ENCODE data around the gene STPG4.

Gene STPG4

DNA sequence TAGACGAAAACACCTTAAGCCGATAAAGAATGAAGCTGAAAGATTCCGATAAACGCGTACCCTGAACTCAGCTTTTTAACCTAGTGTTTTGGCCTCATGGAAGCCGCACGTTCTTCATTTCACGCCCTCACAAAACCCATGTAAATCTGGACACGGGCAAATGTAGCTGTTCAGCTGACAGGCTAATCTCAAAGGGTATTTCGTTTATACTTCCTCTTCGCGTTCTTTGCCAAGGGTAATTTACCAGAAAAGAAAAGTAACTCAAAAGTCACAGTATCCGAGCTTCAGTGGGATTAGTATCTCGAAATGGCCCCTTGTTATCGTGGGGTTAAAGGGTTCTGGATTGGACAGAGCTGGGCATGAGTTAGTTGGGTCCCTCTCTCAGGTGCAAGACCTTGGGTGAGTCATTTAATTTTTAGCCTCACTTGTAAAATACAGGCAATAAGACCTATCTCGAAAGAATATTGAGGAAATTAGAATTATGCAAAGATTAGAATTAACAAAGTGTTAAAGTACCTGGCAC lies 22.0 kb upstream of the STPG4 start:
- ChIA-PET POLR2A (interaction anchor here (0.6 to 0.8 kb wide), 3 partner anchors 8 to 131 kb away, joined by 3 to 6 read pairs (median 4); no protein-coding TSS in a partner anchor), CTCF (no interaction called here)
- no peak for DNase-seq (ENCODE audit: low read depth, low spot score)
- TF ChIP-seq, protein P1, sequence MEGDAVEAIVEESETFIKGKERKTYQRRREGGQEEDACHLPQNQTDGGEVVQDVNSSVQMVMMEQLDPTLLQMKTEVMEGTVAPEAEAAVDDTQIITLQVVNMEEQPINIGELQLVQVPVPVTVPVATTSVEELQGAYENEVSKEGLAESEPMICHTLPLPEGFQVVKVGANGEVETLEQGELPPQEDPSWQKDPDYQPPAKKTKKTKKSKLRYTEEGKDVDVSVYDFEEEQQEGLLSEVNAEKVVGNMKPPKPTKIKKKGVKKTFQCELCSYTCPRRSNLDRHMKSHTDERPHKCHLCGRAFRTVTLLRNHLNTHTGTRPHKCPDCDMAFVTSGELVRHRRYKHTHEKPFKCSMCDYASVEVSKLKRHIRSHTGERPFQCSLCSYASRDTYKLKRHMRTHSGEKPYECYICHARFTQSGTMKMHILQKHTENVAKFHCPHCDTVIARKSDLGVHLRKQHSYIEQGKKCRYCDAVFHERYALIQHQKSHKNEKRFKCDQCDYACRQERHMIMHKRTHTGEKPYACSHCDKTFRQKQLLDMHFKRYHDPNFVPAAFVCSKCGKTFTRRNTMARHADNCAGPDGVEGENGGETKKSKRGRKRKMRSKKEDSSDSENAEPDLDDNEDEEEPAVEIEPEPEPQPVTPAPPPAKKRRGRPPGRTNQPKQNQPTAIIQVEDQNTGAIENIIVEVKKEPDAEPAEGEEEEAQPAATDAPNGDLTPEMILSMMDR (IDR thresholded peaks at IDR 0.05; ENCODE audit: insufficient read depth, low read length, missing control alignments) = no peak
- H3K4me3 ChIP-seq (ENCODE audit: low read depth, low read length) = peak overlapping the region; percentile 95

- TF ChIP-seq, protein P1 (IDR thresholded peaks at IDR 0.05; ENCODE audit: insufficient read depth, low read length, missing control alignments) = no peak
- ChIA-PET CTCF (interaction anchor here (0.6 to 4.3 kb wide), 4 partner anchors 100 to 159 kb away, joined by 3 to 34 read pairs (median 3); no protein-coding TSS in a partner anchor), POLR2A (interaction anchor here (1.9 to 2.0 kb wide), 2 partner anchors 11 to 25 kb away, joined by 6 to 9 read pairs; no protein-coding TSS in a partner anchor)
- no peak for DNase-seq (ENCODE audit: low read depth, low spot score)
- peak overlapping the region; percentile 95 for H3K4me3 ChIP-seq (ENCODE audit: low read depth, low read length)
Observed at GRCh38 chr2:47174733-47175361, 19.7 kb upstream of the STPG4 start.

DNA sequence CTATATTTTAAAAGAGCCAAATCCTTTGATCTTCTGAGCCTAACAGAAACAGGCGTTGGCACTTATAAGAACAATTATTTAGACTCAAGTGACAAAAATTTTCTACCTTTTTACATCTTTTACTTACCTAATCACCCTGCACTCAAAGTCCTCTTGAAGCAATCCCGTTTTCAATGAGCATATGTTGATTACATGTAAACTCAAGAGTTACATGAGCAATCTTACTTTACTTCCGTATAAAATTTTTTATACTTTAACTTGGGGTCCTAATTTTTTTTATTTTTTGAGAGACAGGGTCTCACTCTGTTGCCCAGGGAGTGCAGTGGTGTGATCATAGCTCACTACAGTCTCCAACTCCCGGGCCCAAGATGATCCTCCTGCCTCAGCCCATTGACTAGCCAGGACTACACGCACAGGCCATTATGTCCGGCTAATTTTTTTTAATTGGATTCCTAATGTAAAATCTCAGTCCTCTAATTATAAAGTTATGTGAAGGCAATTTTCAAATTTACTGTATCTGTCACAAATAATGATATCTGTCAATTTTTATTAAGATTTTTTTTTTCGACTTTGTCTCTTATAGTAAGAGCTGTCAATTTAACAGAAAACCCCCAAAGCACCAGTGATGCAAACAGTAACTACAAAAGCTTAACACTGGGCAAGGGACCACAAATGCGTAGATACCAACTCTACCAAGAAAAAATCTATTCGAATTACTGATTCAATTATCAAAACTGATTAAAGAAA lies 19.1 kb upstream of the STPG4 start:
- ChIA-PET POLR2A (interaction anchor here (0.6 to 2.0 kb wide), 4 partner anchors 10 to 132 kb away, joined by 3 to 9 read pairs (median 5); no protein-coding TSS in a partner anchor), CTCF (interaction anchor here (0.6 to 4.3 kb wide), 5 partner anchors 100 to 158 kb away, joined by 3 to 34 read pairs (median 3); no protein-coding TSS in a partner anchor)
- H3K4me3 ChIP-seq (ENCODE audit: low read depth, low read length) = peak overlapping the region; percentile 95
- no peak for DNase-seq (ENCODE audit: low read depth, low spot score)
- TF ChIP-seq, protein P1 (IDR thresholded peaks at IDR 0.05; ENCODE audit: insufficient read depth, low read length, missing control alignments) = no peak

DNA sequence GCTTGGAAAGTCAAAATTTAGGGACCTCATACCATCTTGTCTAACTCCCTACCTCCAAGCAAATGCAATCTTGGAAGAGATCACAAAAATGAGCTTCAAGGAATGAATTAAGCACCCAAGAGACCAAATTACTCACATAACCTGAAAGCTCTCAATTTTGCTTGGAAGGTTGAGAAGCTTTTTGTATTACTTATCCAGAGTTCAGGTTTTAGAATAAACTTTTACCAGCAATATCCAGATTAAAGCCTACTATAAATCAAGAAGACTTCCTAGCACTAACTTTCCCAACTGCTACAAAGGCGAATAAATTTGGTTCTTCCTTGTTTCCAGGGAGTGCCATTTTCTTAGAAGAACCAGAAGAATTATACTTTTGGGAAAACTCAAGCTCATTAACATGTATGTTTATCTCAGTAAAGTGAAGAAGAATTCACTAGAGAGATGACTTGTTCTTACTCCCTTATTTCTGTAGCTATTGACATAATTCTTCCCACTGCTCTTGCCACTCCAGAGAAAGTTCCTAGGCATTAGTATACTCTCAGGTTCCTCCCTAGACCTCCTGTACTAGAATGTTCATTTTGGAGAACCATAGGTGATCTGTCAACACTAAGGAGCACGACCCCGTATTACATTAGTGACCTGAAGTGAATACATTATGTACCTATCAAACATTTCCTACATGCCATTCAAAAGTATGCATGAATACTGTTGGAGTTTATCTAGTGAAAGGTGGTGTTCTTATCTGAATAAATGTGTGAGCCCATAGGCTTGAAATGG lies 18.0 kb upstream of the STPG4 start:
- ChIA-PET POLR2A (interaction anchor here (0.6 to 2.0 kb wide), 9 partner anchors 9 to 150 kb away, joined by 3 to 9 read pairs (median 4); no protein-coding TSS in a partner anchor), CTCF (interaction anchor here (1.0 to 4.3 kb wide), 11 partner anchors 9 to 255 kb away, joined by 3 to 34 read pairs (median 4); no protein-coding TSS in a partner anchor)
- TF ChIP-seq, protein P1 (IDR thresholded peaks at IDR 0.05; ENCODE audit: insufficient read depth, low read length, missing control alignments) = no peak
- DNase-seq (ENCODE audit: low read depth, low spot score) = no peak
- H3K4me3 ChIP-seq (ENCODE audit: low read depth, low read length) = peak overlapping the region; percentile 95

GRCh38 chr2:47172156-47172921 lies 17.2 kb upstream of the STPG4 start:
- TF ChIP-seq, protein P1 (IDR thresholded peaks at IDR 0.05; ENCODE audit: insufficient read depth, low read length, missing control alignments) = no peak
- ChIA-PET POLR2A (interaction anchor here (0.6 to 2.0 kb wide), 13 partner anchors 8 to 151 kb away, joined by 3 to 9 read pairs (median 3); no protein-coding TSS in a partner anchor), CTCF (interaction anchor here (0.8 to 4.3 kb wide), 13 partner anchors 9 to 254 kb away, joined by 3 to 34 read pairs (median 4); no protein-coding TSS in a partner anchor)
- peak overlapping the region; percentile 95 for H3K4me3 ChIP-seq (ENCODE audit: low read depth, low read length)
- no peak for DNase-seq (ENCODE audit: low read depth, low spot score)

Data from AG04449 (cell line).